ENCODE results near the gene ZNF492. TPM values are rescaled to one million over a fixed set of nuclear protein-coding genes. Genes with fewer than 3 reads are reported as not detected.

The ZNF492 gene
- total and polyA plus RNA-seq, 9 of the 15 experiments (the other 6 are each of a cell fraction or from before 2014, with no cell fraction given), result 0.01 to 0.22 (median 0.08) TPM; not detected in 1

DNA sequence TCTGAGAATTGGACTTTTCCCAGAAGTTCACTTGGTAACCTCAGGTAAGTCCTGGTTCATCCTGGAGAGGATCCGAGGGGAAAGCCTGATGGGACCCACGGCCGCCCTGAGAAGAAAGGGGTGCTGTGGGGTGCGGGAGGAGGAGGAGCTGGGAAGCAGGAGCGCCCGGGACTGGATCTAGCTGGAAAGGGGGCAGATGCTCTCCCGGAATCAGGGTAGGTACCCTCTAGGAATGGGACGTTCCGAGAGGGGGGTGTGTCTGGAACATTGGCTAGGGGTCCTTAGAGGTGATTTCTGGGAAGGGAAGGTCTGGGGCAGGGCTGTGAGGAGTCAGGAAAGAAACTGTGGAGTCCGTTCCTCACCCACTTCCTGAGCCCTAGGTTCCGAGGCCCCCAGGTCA, 38.7 kb upstream of the ZNF492 start:
- Histone ChIP-seq H3K9ac (ENCODE audit: insufficient read depth in 1 of 2, low read depth in 2 of 2, low read length in 2 of 2) (no peak overlapping the region), H3K9me1 (ENCODE audit: control insufficient read depth, insufficient read depth, low read length) (no peaks in the 10 kb centered on the region), H2AFZ (ENCODE audit: low read depth, low read length) (no peak overlapping the region), H3K27me3 (ENCODE audit: control insufficient read depth in 2 of 2, insufficient read depth in 2 of 2, low read length in 2 of 2) (no peaks in the 10 kb centered on the region), H3K79me2 (ENCODE audit: control insufficient read depth, insufficient read depth, low read length) (no peaks in the 10 kb centered on the region), H3K36me3 (ENCODE audit: control insufficient read depth, insufficient read depth, low read length) (no peaks in the 10 kb centered on the region), H4K20me1 (replicated peaks; ENCODE audit: control insufficient read depth, insufficient read depth, low read length) (no peaks in the 10 kb centered on the region), H3K4me2 (ENCODE audit: insufficient read depth, low read length) (no peak overlapping the region), H3K4me3 (no peak overlapping the region), H3K4me1 (replicated peaks in 1 of 2; ENCODE audit: control insufficient read depth in 2 of 2, insufficient read depth in 2 of 2, low read length in 2 of 2) (no peaks in the 10 kb centered on the region), H3K9me3 (replicated peaks; ENCODE audit: control insufficient read depth, insufficient read depth, low read depth, low read length) (no peaks in the 10 kb centered on the region), H3K27ac (ENCODE audit: extremely low read depth, low read depth, low read length) (no peak overlapping the region)
- WGBS (ENCODE audit: insufficient coverage, low coverage, missing lambda C conversion rate), result 3% methylated on average over 7 of the region's 11 CpGs
- in situ Hi-C loops (cut with MboI) (no loop called here), intact Hi-C loops (cut with micrococcal nuclease) (no loop called here)
- DNase-seq (ENCODE audit: extremely low read depth in 1 of 4, low spot score in 3 of 4) (no peak), FAIRE-seq (no peak), ATAC-seq (no peak)
- ChIA-PET CTCF (ENCODE audit: low intra/inter-chr PET ratio) (no interaction called here), POLR2A (no interaction called here)
- TF ChIP-seq ETV1 (tag; conservative IDR thresholded peaks at IDR 0.05; ENCODE audit: low read depth), result no peak
- TF ChIP-seq, protein P1, sequence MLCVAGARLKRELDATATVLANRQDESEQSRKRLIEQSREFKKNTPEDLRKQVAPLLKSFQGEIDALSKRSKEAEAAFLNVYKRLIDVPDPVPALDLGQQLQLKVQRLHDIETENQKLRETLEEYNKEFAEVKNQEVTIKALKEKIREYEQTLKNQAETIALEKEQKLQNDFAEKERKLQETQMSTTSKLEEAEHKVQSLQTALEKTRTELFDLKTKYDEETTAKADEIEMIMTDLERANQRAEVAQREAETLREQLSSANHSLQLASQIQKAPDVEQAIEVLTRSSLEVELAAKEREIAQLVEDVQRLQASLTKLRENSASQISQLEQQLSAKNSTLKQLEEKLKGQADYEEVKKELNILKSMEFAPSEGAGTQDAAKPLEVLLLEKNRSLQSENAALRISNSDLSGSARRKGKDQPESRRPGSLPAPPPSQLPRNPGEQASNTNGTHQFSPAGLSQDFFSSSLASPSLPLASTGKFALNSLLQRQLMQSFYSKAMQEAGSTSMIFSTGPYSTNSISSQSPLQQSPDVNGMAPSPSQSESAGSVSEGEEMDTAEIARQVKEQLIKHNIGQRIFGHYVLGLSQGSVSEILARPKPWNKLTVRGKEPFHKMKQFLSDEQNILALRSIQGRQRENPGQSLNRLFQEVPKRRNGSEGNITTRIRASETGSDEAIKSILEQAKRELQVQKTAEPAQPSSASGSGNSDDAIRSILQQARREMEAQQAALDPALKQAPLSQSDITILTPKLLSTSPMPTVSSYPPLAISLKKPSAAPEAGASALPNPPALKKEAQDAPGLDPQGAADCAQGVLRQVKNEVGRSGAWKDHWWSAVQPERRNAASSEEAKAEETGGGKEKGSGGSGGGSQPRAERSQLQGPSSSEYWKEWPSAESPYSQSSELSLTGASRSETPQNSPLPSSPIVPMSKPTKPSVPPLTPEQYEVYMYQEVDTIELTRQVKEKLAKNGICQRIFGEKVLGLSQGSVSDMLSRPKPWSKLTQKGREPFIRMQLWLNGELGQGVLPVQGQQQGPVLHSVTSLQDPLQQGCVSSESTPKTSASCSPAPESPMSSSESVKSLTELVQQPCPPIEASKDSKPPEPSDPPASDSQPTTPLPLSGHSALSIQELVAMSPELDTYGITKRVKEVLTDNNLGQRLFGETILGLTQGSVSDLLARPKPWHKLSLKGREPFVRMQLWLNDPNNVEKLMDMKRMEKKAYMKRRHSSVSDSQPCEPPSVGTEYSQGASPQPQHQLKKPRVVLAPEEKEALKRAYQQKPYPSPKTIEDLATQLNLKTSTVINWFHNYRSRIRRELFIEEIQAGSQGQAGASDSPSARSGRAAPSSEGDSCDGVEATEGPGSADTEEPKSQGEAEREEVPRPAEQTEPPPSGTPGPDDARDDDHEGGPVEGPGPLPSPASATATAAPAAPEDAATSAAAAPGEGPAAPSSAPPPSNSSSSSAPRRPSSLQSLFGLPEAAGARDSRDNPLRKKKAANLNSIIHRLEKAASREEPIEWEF (CRISPR knock-in tag; IDR thresholded peaks at IDR 0.05), result no peak
- no peak for TF ChIP-seq TBL1XR1 (IDR thresholded peaks at IDR 0.05; ENCODE audit: low read length in 2 of 2)
- TF ChIP-seq ZNF589 (CRISPR knock-in tag; IDR thresholded peaks at IDR 0.05; ENCODE audit: low read depth), result no peak
- no peak for TF ChIP-seq RBM25 (IDR thresholded peaks at IDR 0.05; ENCODE audit: low read depth, low read length, severe bottlenecking)
- TF ChIP-seq KAT8 (IDR thresholded peaks at IDR 0.05; ENCODE audit: low read depth), result no peak
- BruUV-seq (replicated peaks), result no TSS peak

All from K562 (cell line).